Astrocyte (in vitro differentiated cells and primary cell): ENCODE measurements around the gene ABCA4. TPM values are rescaled to one million over a fixed set of nuclear protein-coding genes. Genes with fewer than 3 reads are reported as not detected.

ENCODE experiments used
- DNase-seq: peaks from one replicate; pipeline ENCODE4 v3.0.0-alpha.2; 2010; ENCODE audit warnings: low read depth
- FAIRE-seq: peaks from 2 replicates; lab custom pipeline; 2011; peaks lifted over from hg19 to GRCh38; lab: Jason Lieb, UNC
- H2AFZ ChIP-seq: 2 replicates; pipeline ENCODE4 v1.6.0; 2012; ENCODE audit warnings: low read depth, low read length, inconsistent platforms
- H3K27ac ChIP-seq: 2 replicates; pipeline ENCODE4 v1.5.1; 2011; ENCODE audit warnings: low read depth, low read length, inconsistent platforms
- H3K27me3 ChIP-seq: 2 replicates; pipeline ENCODE4 v1.6.0; 2011; ENCODE audit warnings: low read length, inconsistent platforms; ENCODE audit not compliant: insufficient read depth
- H3K36me3 ChIP-seq: 2 replicates; pipeline ENCODE4 v1.5.1; 2011; ENCODE audit warnings: low read length, inconsistent platforms; ENCODE audit not compliant: insufficient read depth
- H3K4me1 ChIP-seq: 2 replicates; pipeline ENCODE4 v1.5.1; 2011; ENCODE audit warnings: low read length, inconsistent platforms; ENCODE audit not compliant: insufficient read depth
- H3K4me2 ChIP-seq: 2 replicates; pipeline ENCODE4 v1.6.0; 2012; ENCODE audit warnings: low read length, inconsistent platforms
- H3K4me3 ChIP-seq: 2 replicates; pipeline ENCODE4 v1.5.1; 2011; ENCODE audit warnings: low read depth, mild to moderate bottlenecking, low read length, inconsistent platforms; ENCODE audit not compliant: insufficient read depth
- H3K79me2 ChIP-seq: 2 replicates; pipeline ENCODE4 v1.6.0; 2012; ENCODE audit warnings: mild to moderate bottlenecking, low read length, inconsistent platforms; ENCODE audit not compliant: insufficient read depth
- H3K9ac ChIP-seq: 2 replicates; pipeline ENCODE4 v1.6.0; 2012; ENCODE audit warnings: mild to moderate bottlenecking, low read length, inconsistent platforms
- H3K9me3 ChIP-seq: 2 replicates; pipeline ENCODE4 v1.5.1; 2012; ENCODE audit warnings: low read depth, mild to moderate bottlenecking, low read length, inconsistent platforms; ENCODE audit not compliant: insufficient read depth
- H4K20me1 ChIP-seq: 2 replicates; pipeline ENCODE4 v1.6.0; 2012; ENCODE audit warnings: low read length, inconsistent platforms; ENCODE audit not compliant: insufficient read depth
- H3K27ac Mint-ChIP-seq: one replicate; pipeline ENCODE4 v1.8.0; 2021; ENCODE audit warnings: mild to moderate bottlenecking, mixed read lengths; ENCODE audit not compliant: unreplicated experiment
- H3K27me3 Mint-ChIP-seq: one replicate; pipeline ENCODE4 v1.8.0; 2021; ENCODE audit warnings: low read depth, mixed read lengths; ENCODE audit not compliant: unreplicated experiment
- H3K36me3 Mint-ChIP-seq: one replicate; pipeline ENCODE4 v1.8.0; 2021; ENCODE audit warnings: low read depth, mixed read lengths; ENCODE audit not compliant: unreplicated experiment
- H3K4me1 Mint-ChIP-seq: one replicate; pipeline ENCODE4 v1.8.0; 2021; ENCODE audit warnings: low read depth, mixed read lengths; ENCODE audit not compliant: unreplicated experiment
- H3K4me3 Mint-ChIP-seq: one replicate; pipeline ENCODE4 v1.8.0; 2021; ENCODE audit warnings: mild to moderate bottlenecking, moderate library complexity, mixed read lengths; ENCODE audit not compliant: unreplicated experiment
- H3K9me3 Mint-ChIP-seq: one replicate; pipeline ENCODE4 v1.8.0; 2021; ENCODE audit warnings: mild to moderate bottlenecking, mixed read lengths; ENCODE audit not compliant: unreplicated experiment
- CTCF ChIP-seq: IDR thresholded peaks from 2 replicates; pipeline ENCODE4 v1.5.1; 2011; ENCODE audit warnings: low read depth, mild to moderate bottlenecking, inconsistent platforms, low read length, moderate library complexity; ENCODE audit not compliant: insufficient read depth
- EZH2 ChIP-seq: IDR thresholded peaks from 2 replicates; pipeline ENCODE4 v1.6.1; 2012; ENCODE audit warnings: mild to moderate bottlenecking, low read length, inconsistent platforms; ENCODE audit not compliant: insufficient read depth
- total RNA-seq: library from RNA; stranded (reverse); gene quantifications from 2 replicates; pipeline ENCODE4 v1.2.1, GENCODE V29; 2021

ABCA4 gene
- total RNA-seq, 1 donor from 2014 or later: 0.20 TPM

- no peak overlapping the region for H2AFZ ChIP-seq
- no peak overlapping the region for H3K27ac ChIP-seq
- DNase-seq: no peak
- Mint-ChIP-seq H3K9me3 (peaks cover 4% of the 10 kb centered on the region), H3K4me1 (peaks cover 37% of the 10 kb centered on the region), H3K36me3 (no peaks in the 10 kb centered on the region), H3K27ac (no peak overlapping the region), H3K27me3 (peaks cover 15% of the 10 kb centered on the region), H3K4me3 (no peak overlapping the region)
- no peaks in the 10 kb centered on the region for H4K20me1 ChIP-seq
- peaks cover 3% of the 10 kb centered on the region for H3K4me1 ChIP-seq
- no peak for TF ChIP-seq CTCF
- no peak for TF ChIP-seq EZH2
- H3K9ac ChIP-seq: no peak overlapping the region
- H3K4me3 ChIP-seq: no peak overlapping the region
- no peaks in the 10 kb centered on the region for H3K79me2 ChIP-seq
- no peak overlapping the region for H3K4me2 ChIP-seq
- H3K36me3 ChIP-seq: no peaks in the 10 kb centered on the region
- H3K27me3 ChIP-seq: no peaks in the 10 kb centered on the region
- no peak for FAIRE-seq
- no peaks in the 10 kb centered on the region for H3K9me3 ChIP-seq
Measured at GRCh38 chr1:94120570-94120901, 412 bp downstream of the ABCA4 start.

- H3K9ac ChIP-seq: no peak overlapping the region
- Mint-ChIP-seq H3K27me3 (peaks cover 15% of the 10 kb centered on the region), H3K4me3 (no peak overlapping the region)
Measured at GRCh38 chr1:94119796-94120569, 965 bp downstream of the ABCA4 start.

More at GRCh38 chr1:94119796-94120569, 965 bp downstream of the ABCA4 start:
- no peak overlapping the region for H2AFZ ChIP-seq
- no peaks in the 10 kb centered on the region for H3K36me3 ChIP-seq
- H3K79me2 ChIP-seq: no peaks in the 10 kb centered on the region
- no peak overlapping the region for H3K27ac ChIP-seq
- H3K4me2 ChIP-seq: no peak overlapping the region
- H3K27me3 ChIP-seq: peaks cover 3% of the 10 kb centered on the region
- Mint-ChIP-seq H3K27ac (no peak overlapping the region), H3K4me1 (peaks cover 37% of the 10 kb centered on the region), H3K9me3 (peaks cover 4% of the 10 kb centered on the region), H3K36me3 (no peaks in the 10 kb centered on the region)
- H3K9me3 ChIP-seq: no peaks in the 10 kb centered on the region
- no peak for DNase-seq
- no peak for FAIRE-seq
- TF ChIP-seq CTCF: no peak
- TF ChIP-seq EZH2: no peak
- H3K4me3 ChIP-seq: no peak overlapping the region
- no peaks in the 10 kb centered on the region for H4K20me1 ChIP-seq
- H3K4me1 ChIP-seq: peaks cover 3% of the 10 kb centered on the region
